Gastroesophageal sphincter (tissue), 4 donors: ENCODE measurements around the gene PADI2. TPM values are rescaled to one million over a fixed set of nuclear protein-coding genes. Genes with fewer than 3 reads are reported as not detected.

ENCODE experiments used
- ATAC-seq: fragments of 150-250 bp; one replicate; pipeline ENCODE4 v1.9.1; 2016; ENCODE audit warnings: mild to moderate bottlenecking, moderate library complexity
- H3K27ac ChIP-seq, 4 donors: fragments of 200-600 bp; sonication (generic) in 3 of 4; 1 replicate in 3 of 4; 2 replicates in 1 of 4; pipeline ENCODE4 v1.5.1; 2016 to 2019
- H3K27me3 ChIP-seq: fragments of 200-600 bp; sonication (generic); one replicate; pipeline ENCODE4 v1.5.1; 2019
- H3K36me3 ChIP-seq, 2 donors: fragments of 200-600 bp; sonication (generic); one replicate each; pipeline ENCODE4 v1.5.1; 2019; ENCODE audit warnings: control low read depth in 1 of 2
- H3K4me1 ChIP-seq, 3 donors: fragments of 200-600 bp; sonication (generic); 1 replicate in 2 of 3; 2 replicates in 1 of 3; pipeline ENCODE4 v1.5.1; 2016 to 2019; ENCODE audit warnings: control low read depth in 2 of 3
- H3K4me3 ChIP-seq, 2 donors: fragments of 200-600 bp; sonication (generic); one replicate each; pipeline ENCODE4 v1.5.1; 2019; ENCODE audit warnings: mild to moderate bottlenecking in 1 of 2, moderate library complexity in 1 of 2
- H3K9me3 ChIP-seq, 3 donors: fragments of 200-600 bp; sonication (generic); one replicate each; pipeline ENCODE4 v1.5.1; 2017 to 2019; ENCODE audit warnings: control low read depth in 2 of 3
- EP300 ChIP-seq: sonication (generic); formaldehyde crosslinking; IDR thresholded peaks from one replicate; pipeline ENCODE4 v1.6.1; 2017; ENCODE audit warnings: antibody characterized with exemption, mild to moderate bottlenecking
- POLR2A ChIP-seq, 2 donors: fragments of 450-650 bp; IDR thresholded peaks; one replicate each; pipeline ENCODE4 v1.6.1; 2017; ENCODE audit warnings: antibody characterized with exemption in 2 of 2, mild to moderate bottlenecking in 2 of 2, moderate library complexity in 1 of 2
- POLR2AphosphoS5 ChIP-seq: sonication (generic); formaldehyde crosslinking; IDR thresholded peaks from one replicate; pipeline ENCODE4 v1.6.1; 2017; ENCODE audit warnings: antibody characterized with exemption
- WGBS, 2 donors: methylation state at CpG; one replicate each; pipeline ENCODE4 v1.1.5; 2018; ENCODE audit warnings: low coverage in 1 of 2; 5-methylcytosine and 5-hydroxymethylcytosine counted together
- total RNA-seq, 4 donors: library from RNA; depleted of rRNA; stranded (reverse); fragments of >200 nt; gene quantifications; one replicate each; pipeline ENCODE4 v1.1.0, GENCODE V29; 2016
- TF ChIP-seq, protein P1 (sequence below), 4 experiments: fragments of 200-600 bp in 2 of 4; fragments of 450-650 bp in 2 of 4; sonication (generic) in 1 of 4; IDR thresholded peaks; one replicate each; pipeline ENCODE4 v1.5.1; 2017 to 2019; ENCODE audit warnings: antibody characterized with exemption in 4 of 4, mild to moderate bottlenecking in 2 of 4, moderate library complexity in 2 of 4

PADI2 gene
- total RNA-seq, 4 donors from 2014 or later, result 0.12 to 1.9 (median 0.58) TPM

DNA sequence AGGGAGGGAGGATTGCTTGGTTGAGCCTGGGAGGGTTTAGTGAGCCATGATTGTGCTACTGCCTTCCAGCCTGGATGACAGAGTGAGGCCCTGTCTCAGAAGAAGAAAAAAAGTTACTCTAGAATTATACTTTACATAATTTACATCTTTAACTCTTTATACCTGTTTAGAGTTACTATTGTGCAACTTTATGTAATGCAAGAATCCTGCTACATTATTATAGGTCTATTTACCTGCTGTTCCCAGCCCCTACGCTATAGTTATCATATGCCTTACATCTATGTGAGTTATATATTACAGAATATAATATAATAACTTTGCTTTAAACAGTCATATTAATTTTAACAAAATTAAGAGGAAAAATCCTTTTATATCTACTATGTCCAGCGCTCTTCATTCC, 79.7 kb downstream of the PADI2 start:
- ATAC-seq, result no peak
- no peak overlapping the region for H3K4me3 ChIP-seq
- H3K4me1 ChIP-seq, result peaks cover 0 to 7% (median 0%) of the 10 kb centered on the region in 3 donors
- 95 to 100% methylated on average over 2 of the region's 2 CpGs for WGBS, 2 donors
- no peaks in the 10 kb centered on the region for H3K9me3 ChIP-seq
- no peak overlapping the region for H3K27ac ChIP-seq
- no peaks in the 10 kb centered on the region for H3K27me3 ChIP-seq
- H3K36me3 ChIP-seq, result peaks cover 4 to 86% of the 10 kb centered on the region in 2 donors
- TF ChIP-seq EP300, result no peak
- no peak for TF ChIP-seq POLR2A (IDR thresholded peaks at IDR 0.05)
- no peak for TF ChIP-seq POLR2AphosphoS5
- TF ChIP-seq, protein P1, sequence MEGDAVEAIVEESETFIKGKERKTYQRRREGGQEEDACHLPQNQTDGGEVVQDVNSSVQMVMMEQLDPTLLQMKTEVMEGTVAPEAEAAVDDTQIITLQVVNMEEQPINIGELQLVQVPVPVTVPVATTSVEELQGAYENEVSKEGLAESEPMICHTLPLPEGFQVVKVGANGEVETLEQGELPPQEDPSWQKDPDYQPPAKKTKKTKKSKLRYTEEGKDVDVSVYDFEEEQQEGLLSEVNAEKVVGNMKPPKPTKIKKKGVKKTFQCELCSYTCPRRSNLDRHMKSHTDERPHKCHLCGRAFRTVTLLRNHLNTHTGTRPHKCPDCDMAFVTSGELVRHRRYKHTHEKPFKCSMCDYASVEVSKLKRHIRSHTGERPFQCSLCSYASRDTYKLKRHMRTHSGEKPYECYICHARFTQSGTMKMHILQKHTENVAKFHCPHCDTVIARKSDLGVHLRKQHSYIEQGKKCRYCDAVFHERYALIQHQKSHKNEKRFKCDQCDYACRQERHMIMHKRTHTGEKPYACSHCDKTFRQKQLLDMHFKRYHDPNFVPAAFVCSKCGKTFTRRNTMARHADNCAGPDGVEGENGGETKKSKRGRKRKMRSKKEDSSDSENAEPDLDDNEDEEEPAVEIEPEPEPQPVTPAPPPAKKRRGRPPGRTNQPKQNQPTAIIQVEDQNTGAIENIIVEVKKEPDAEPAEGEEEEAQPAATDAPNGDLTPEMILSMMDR (IDR thresholded peaks at IDR 0.05), result no peak

DNA sequence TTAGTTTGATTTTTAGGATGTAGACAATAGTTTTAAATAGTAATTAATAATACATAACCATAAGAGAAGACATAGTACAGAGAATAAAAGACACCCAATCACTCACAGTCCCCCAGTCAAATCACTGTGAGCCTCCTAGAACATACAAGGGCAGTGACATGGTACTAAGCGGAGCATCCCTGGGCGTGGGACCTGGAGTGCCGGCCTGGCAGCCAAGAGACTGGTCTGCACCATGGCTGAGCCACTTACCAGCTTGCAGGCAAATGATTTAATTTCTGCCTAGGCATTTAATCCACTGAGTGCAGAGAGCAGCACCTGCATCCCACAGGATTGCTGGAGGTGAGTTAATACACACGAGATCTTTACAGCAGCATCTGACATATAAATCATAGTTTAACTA, 85.8 kb downstream of the PADI2 start:
- 60 to 83% methylated on average over 1 to 3 of the region's 4 CpGs for WGBS, 2 donors
- TF ChIP-seq POLR2AphosphoS5 (no peak), EP300 (no peak), POLR2A (IDR thresholded peaks at IDR 0.05) (no peak)
- TF ChIP-seq, protein P1 (IDR thresholded peaks at IDR 0.05), result no peak
- no peaks in the 10 kb centered on the region for H3K9me3 ChIP-seq
- H3K27ac ChIP-seq, result no peak overlapping the region
- H3K4me3 ChIP-seq, result no peak overlapping the region
- no peak for ATAC-seq
- H3K4me1 ChIP-seq, result peaks cover 0 to 4% (median 0%) of the 10 kb centered on the region in 3 donors
- peaks cover 0 to 87% of the 10 kb centered on the region in 2 donors for H3K36me3 ChIP-seq
- no peaks in the 10 kb centered on the region for H3K27me3 ChIP-seq

DNA sequence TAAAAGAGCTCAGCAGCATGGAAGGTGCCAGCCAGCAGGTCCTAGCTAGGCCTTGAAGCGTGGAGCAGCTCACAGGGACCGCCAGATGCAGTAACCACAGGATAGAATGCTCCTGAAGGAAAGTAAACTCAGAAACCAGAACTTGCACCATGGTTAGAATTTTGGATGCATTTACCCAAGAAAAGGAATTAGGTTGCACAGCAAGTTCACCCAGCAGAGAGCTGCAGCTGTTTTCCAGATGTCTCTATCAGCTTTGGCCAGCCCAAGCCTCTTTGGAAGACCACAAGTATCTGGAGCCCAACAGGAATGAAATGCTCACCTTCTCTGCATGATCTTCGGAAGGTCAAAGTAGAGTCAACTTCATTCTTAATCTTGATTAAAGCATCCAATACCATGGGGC, 86.5 kb downstream of the PADI2 start:
- H3K36me3 ChIP-seq, result peaks cover 0 to 87% of the 10 kb centered on the region in 2 donors
- TF ChIP-seq, protein P1 (IDR thresholded peaks at IDR 0.05), result no peak
- TF ChIP-seq EP300, result no peak
- no peak for TF ChIP-seq POLR2AphosphoS5
- no peak for TF ChIP-seq POLR2A (IDR thresholded peaks at IDR 0.05)

DNA sequence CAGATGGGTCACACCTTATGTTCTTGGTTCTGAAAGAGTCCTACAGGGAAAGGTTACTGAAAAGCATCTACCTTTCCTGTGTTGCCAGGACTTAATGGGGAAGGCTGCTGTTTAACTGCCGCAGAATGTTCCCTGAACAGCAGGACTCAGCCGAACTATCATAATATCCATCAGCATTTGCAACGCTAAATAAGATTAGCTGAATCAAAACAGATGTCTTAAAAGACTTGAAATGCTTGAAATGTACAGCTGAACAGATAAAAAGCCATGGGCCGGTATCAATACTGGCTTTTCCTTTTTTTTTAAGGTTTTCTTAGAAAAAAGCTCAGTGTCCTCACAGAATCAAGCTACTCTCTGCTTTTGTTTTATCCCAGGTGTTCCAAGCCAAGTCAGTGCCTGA, 87.8 kb downstream of the PADI2 start:
- peaks cover 0 to 89% of the 10 kb centered on the region in 2 donors for H3K36me3 ChIP-seq

More for the DNA sequence above, 86.5 kb downstream of the PADI2 start:
- 88 to 100% methylated on average over 1 to 2 of the region's 3 CpGs for WGBS, 2 donors
- Histone ChIP-seq H3K27me3 (no peaks in the 10 kb centered on the region), H3K4me1 (peaks cover 0 to 9% (median 0%) of the 10 kb centered on the region in 3 donors), H3K9me3 (no peaks in the 10 kb centered on the region), H3K4me3 (no peak overlapping the region), H3K27ac (no peak overlapping the region)
- ATAC-seq, result no peak

DNA sequence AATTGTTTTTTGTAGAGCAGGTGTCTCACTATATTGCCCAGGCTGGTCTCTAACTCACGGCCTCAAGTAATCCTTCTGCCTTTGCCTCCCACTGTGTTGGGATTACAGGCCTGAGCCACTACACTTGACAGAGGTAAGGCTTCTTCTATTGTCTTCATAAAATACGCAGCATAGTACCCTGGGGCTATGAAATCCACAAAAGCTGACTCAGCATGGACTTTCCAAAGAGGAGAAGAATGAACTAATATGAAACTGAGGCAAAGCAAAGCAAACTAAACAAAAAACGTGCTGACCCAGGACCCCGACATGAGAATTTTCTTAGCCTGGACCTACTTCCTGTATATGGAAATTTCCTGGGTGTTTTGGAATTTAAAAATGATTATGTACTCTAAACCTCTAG, 89.0 kb downstream of the PADI2 start:
- TF ChIP-seq POLR2A (IDR thresholded peaks at IDR 0.05), result no peak
- no peak for TF ChIP-seq EP300
- TF ChIP-seq, protein P1 (IDR thresholded peaks at IDR 0.05), result no peak
- no peak for TF ChIP-seq POLR2AphosphoS5
- Histone ChIP-seq H3K4me1 (peaks cover 0 to 5% (median 0%) of the 10 kb centered on the region in 3 donors), H3K36me3 (peaks cover 0 to 94% of the 10 kb centered on the region in 2 donors), H3K27ac (no peak overlapping the region), H3K4me3 (no peak overlapping the region), H3K27me3 (no peaks in the 10 kb centered on the region), H3K9me3 (no peaks in the 10 kb centered on the region)
- ATAC-seq, result no peak
- 47 to 73% methylated on average over 2 to 4 of the region's 4 CpGs for WGBS, 2 donors

More for the DNA sequence above, 87.8 kb downstream of the PADI2 start:
- H3K27me3 ChIP-seq, result no peaks in the 10 kb centered on the region
- no peaks in the 10 kb centered on the region for H3K9me3 ChIP-seq
- H3K4me3 ChIP-seq, result no peak overlapping the region
- no peak for ATAC-seq
- peaks cover 0 to 9% (median 0%) of the 10 kb centered on the region in 3 donors for H3K4me1 ChIP-seq
- no peak overlapping the region for H3K27ac ChIP-seq
- TF ChIP-seq EP300 (no peak), POLR2A (IDR thresholded peaks at IDR 0.05) (no peak), POLR2AphosphoS5 (no peak)
- TF ChIP-seq, protein P1 (IDR thresholded peaks at IDR 0.05), result no peak
- 71 to 85% methylated on average over 4 of the region's 4 CpGs for WGBS, 2 donors
